Loucy (cell line): ENCODE measurements around the gene ARSI.

Experiments used
- H2AFZ ChIP-seq: fragments of 200-600 bp; sonication (generic); 2 replicates; pipeline ENCODE4 v1.6.0; 2016; ENCODE audit warnings: antibody characterized with exemption, mild to moderate bottlenecking, low read length, moderate library complexity
- H3F3A ChIP-seq: fragments of 200-600 bp; 2 replicates; pipeline ENCODE4 v1.6.0; 2016; ENCODE audit warnings: antibody characterized with exemption, low read depth, mild to moderate bottlenecking
- H3K27me3 ChIP-seq: fragments of 200-600 bp; sonication (generic); 2 replicates; pipeline ENCODE4 v1.6.1; 2014; ENCODE audit warnings: low read length, mild to moderate bottlenecking; ENCODE audit not compliant: insufficient read depth, poor library complexity, severe bottlenecking
- H3K36me3 ChIP-seq: fragments of 200-600 bp; sonication (generic); 2 replicates; pipeline ENCODE4 v1.6.1; 2016; ENCODE audit warnings: low read length; ENCODE audit not compliant: insufficient read depth
- H3K4me1 ChIP-seq: fragments of 200-600 bp; sonication (generic); 2 replicates; pipeline ENCODE4 v1.5.1; 2014; ENCODE audit warnings: low read length, mild to moderate bottlenecking; ENCODE audit not compliant: insufficient read depth, poor library complexity, severe bottlenecking
- H3K4me2 ChIP-seq: fragments of 200-600 bp; sonication (generic); 2 replicates; pipeline ENCODE4 v1.6.0; 2014; ENCODE audit warnings: antibody characterized with exemption, low read length, low read depth, mild to moderate bottlenecking; ENCODE audit not compliant: poor library complexity, severe bottlenecking
- H3K4me3 ChIP-seq: fragments of 200-600 bp; sonication (generic); 2 replicates; pipeline ENCODE4 v1.5.1; 2014; ENCODE audit warnings: low read length, mild to moderate bottlenecking, mixed read lengths; ENCODE audit not compliant: poor library complexity, severe bottlenecking
- H3K79me2 ChIP-seq: fragments of 200-600 bp; sonication (generic); 2 replicates; pipeline ENCODE4 v1.6.1; 2014; ENCODE audit warnings: low read length; ENCODE audit not compliant: insufficient read depth
- H3K9ac ChIP-seq: fragments of 200-600 bp; sonication (generic); 2 replicates; pipeline ENCODE4 v1.6.0; 2014; ENCODE audit warnings: mild to moderate bottlenecking, low read depth, low read length, moderate library complexity; ENCODE audit not compliant: poor library complexity, severe bottlenecking
- H3K9me2 ChIP-seq: fragments of 200-600 bp; sonication (generic); replicated peaks from 2 replicates; pipeline ENCODE4 v1.6.1; 2016; ENCODE audit warnings: low read depth, low read length, mixed read lengths
- H3K9me3 ChIP-seq: fragments of 200-600 bp; sonication (generic); 2 replicates; pipeline ENCODE4 v1.6.1; 2014; ENCODE audit warnings: mild to moderate bottlenecking, antibody characterized with exemption, low read length, low read depth; ENCODE audit not compliant: insufficient read depth
- H4K20me1 ChIP-seq: fragments of 200-600 bp; sonication (generic); 2 replicates; pipeline ENCODE4 v1.6.0; 2014; ENCODE audit warnings: antibody characterized with exemption, low read length, mild to moderate bottlenecking; ENCODE audit not compliant: insufficient read depth, poor library complexity, severe bottlenecking
- CTCF ChIP-seq: fragments of 200-600 bp; sonication (generic); conservative IDR thresholded peaks from 2 replicates; pipeline ENCODE4 v1.5.1; 2014; ENCODE audit warnings: mild to moderate bottlenecking, antibody characterized with exemption, low read length
- EZH2phosphoT487 ChIP-seq: fragments of 200-600 bp; IDR thresholded peaks from 2 replicates; pipeline ENCODE4 v1.6.1; 2018; ENCODE audit warnings: antibody characterized with exemption, mild to moderate bottlenecking, moderate library complexity, borderline replicate concordance

Gene ARSI

GRCh38 chr5:150295172-150295634, 7.5 kb downstream of the ARSI start:
- no peak overlapping the region for H2AFZ ChIP-seq
- TF ChIP-seq CTCF (no peak), EZH2phosphoT487 (no peak)

GRCh38 chr5:150294551-150295071, 8.1 kb downstream of the ARSI start:
- no peaks in the 10 kb centered on the region for H3K27me3 ChIP-seq
- H4K20me1 ChIP-seq = no peaks in the 10 kb centered on the region
- TF ChIP-seq CTCF (no peak), EZH2phosphoT487 (no peak)
- H3K4me2 ChIP-seq = no peak overlapping the region
- no peaks in the 10 kb centered on the region for H3K36me3 ChIP-seq
- no peaks in the 10 kb centered on the region for H3K9me2 ChIP-seq
- H3K9me3 ChIP-seq = no peaks in the 10 kb centered on the region
- no peaks in the 10 kb centered on the region for H3K4me1 ChIP-seq
- no peaks in the 10 kb centered on the region for H3F3A ChIP-seq
- H3K4me3 ChIP-seq = no peak overlapping the region
- no peak overlapping the region for H3K9ac ChIP-seq
- no peaks in the 10 kb centered on the region for H3K79me2 ChIP-seq
- H2AFZ ChIP-seq = no peak overlapping the region

More at GRCh38 chr5:150295172-150295634, 7.5 kb downstream of the ARSI start:
- no peaks in the 10 kb centered on the region for H4K20me1 ChIP-seq
- H3K9ac ChIP-seq = no peak overlapping the region
- no peaks in the 10 kb centered on the region for H3K9me3 ChIP-seq
- no peaks in the 10 kb centered on the region for H3K9me2 ChIP-seq
- H3F3A ChIP-seq = no peaks in the 10 kb centered on the region
- H3K36me3 ChIP-seq = no peaks in the 10 kb centered on the region
- no peak overlapping the region for H3K4me3 ChIP-seq
- H3K4me1 ChIP-seq = no peaks in the 10 kb centered on the region
- no peak overlapping the region for H3K4me2 ChIP-seq
- no peaks in the 10 kb centered on the region for H3K27me3 ChIP-seq
- no peaks in the 10 kb centered on the region for H3K79me2 ChIP-seq

- no peaks in the 10 kb centered on the region for H3K9me2 ChIP-seq
Observed at GRCh38 chr5:150293091-150293941, 9.4 kb downstream of the ARSI start.

More at GRCh38 chr5:150293091-150293941, 9.4 kb downstream of the ARSI start:
- Histone ChIP-seq H3K27me3 (no peaks in the 10 kb centered on the region), H3K4me2 (no peak overlapping the region), H3K9ac (no peak overlapping the region), H3K79me2 (no peaks in the 10 kb centered on the region), H3K4me1 (no peaks in the 10 kb centered on the region), H3K36me3 (no peaks in the 10 kb centered on the region), H4K20me1 (no peaks in the 10 kb centered on the region), H3K9me3 (no peaks in the 10 kb centered on the region), H2AFZ (no peak overlapping the region), H3K4me3 (no peak overlapping the region), H3F3A (no peaks in the 10 kb centered on the region)
- TF ChIP-seq CTCF = no peak
